Lung (tissue), 12 donors: ENCODE data around the gene PATJ. TPM values are rescaled to one million over a fixed set of nuclear protein-coding genes. Genes with fewer than 3 reads are reported as not detected.
"Not testable (repeated sequence)": the region's sequence is repeated elsewhere in the genome, so short reads cannot be mapped to it uniquely, and the experiment has no call there.

Experiments used
- ATAC-seq: fragments of 200-7000 bp; cut with Tn5 transposase; one replicate; pipeline ENCODE4 v1.9.1; 2020; ENCODE audit warnings: moderate number of reproducible peaks; ENCODE audit not compliant: insufficient read depth, low FRiP score
- DNase-seq, 3 donors: peaks; one replicate each; pipeline ENCODE4 v3.0.0-alpha.2; 2013 to 2017
- H3K27ac ChIP-seq, 2 donors: one replicate each; pipeline ENCODE4 v1.5.1; 2013; ENCODE audit warnings: mild to moderate bottlenecking in 2 of 2, moderate library complexity in 2 of 2, control low read depth in 1 of 2, inconsistent platforms in 1 of 2, low read depth in 1 of 2, low read length in 1 of 2
- H3K27me3 ChIP-seq, 3 donors: one replicate each; pipeline ENCODE4 v1.5.1; 2013; ENCODE audit warnings: low read length in 2 of 3; ENCODE audit not compliant: control insufficient read depth in 3 of 3, insufficient read depth in 3 of 3
- H3K36me3 ChIP-seq, 4 donors: one replicate each; pipeline ENCODE4 v1.5.1; 2013; ENCODE audit warnings: low read length in 4 of 4, mild to moderate bottlenecking in 1 of 4, moderate library complexity in 1 of 4; ENCODE audit not compliant: control insufficient read depth in 4 of 4, insufficient read depth in 4 of 4
- H3K4me1 ChIP-seq, 5 donors: one replicate each; pipeline ENCODE4 v1.5.1; 2013; ENCODE audit warnings: low read length in 5 of 5, mild to moderate bottlenecking in 2 of 5, moderate library complexity in 1 of 5; ENCODE audit not compliant: control insufficient read depth in 5 of 5, insufficient read depth in 5 of 5
- H3K4me3 ChIP-seq: one replicate; pipeline ENCODE4 v1.5.1; 2013; ENCODE audit warnings: mild to moderate bottlenecking, control low read depth, moderate library complexity
- H3K9ac ChIP-seq, 2 donors: one replicate each; pipeline ENCODE4 v1.5.1; 2013; ENCODE audit warnings: low read length in 2 of 2, control low read depth in 1 of 2; ENCODE audit not compliant: insufficient read depth in 1 of 2
- H3K9me3 ChIP-seq, 4 donors: one replicate each; pipeline ENCODE4 v1.5.1; 2013; ENCODE audit warnings: low read length in 3 of 4, mild to moderate bottlenecking in 1 of 4, moderate library complexity in 1 of 4; ENCODE audit not compliant: control insufficient read depth in 4 of 4, insufficient read depth in 3 of 4
- WGBS, 2 donors: extraction: QIAGEN DNeasy Blood & Tissue Kit; methylation state at CpG; one replicate each; pipeline ENCODE4 v1.1.7; 2013; 5-methylcytosine and 5-hydroxymethylcytosine counted together
- polyA plus RNA-seq, 2 donors: library from polyadenylated mRNA; stranded (reverse); fragments of 200-250 nt; gene quantifications; one replicate each; pipeline ENCODE4 v1.2.1, GENCODE V29; 2013
- total RNA-seq, 2 donors: library from RNA; depleted of rRNA in 1 of 2; stranded (reverse); fragments of >200 nt in 1 of 2; gene quantifications; one replicate each; pipeline ENCODE4 v1.2.1, GENCODE V29; 2014 to 2021
- TF ChIP-seq, protein P1 (sequence below): IDR thresholded peaks from 2 replicates; pipeline ENCODE4 v1.5.1; 2012; ENCODE audit warnings: mild to moderate bottlenecking; ENCODE audit errors: control extremely low read depth, extremely low read depth
- donor health status: control.
- donor health status: control.
- donor health status: Bipolar disorder and iron deficiency.
- donor health status: healthy.
- donor health status: DM: yes; HTN: yes; CAD: no.

Gene PATJ
- total and polyA plus RNA-seq, 4 donors, result 5.3 to 115 (median 26.8) TPM

- 0 to 3% methylated on average over 1 of the region's 1 CpG for WGBS, 2 donors
- ATAC-seq (no peak), DNase-seq (peak; percentile 49 to 77 (median 76))
- Histone ChIP-seq H3K27me3 (no peaks in the 10 kb centered on the region), H3K9ac (no peak overlapping the region), H3K9me3 (no peaks in the 10 kb centered on the region), H3K4me3 (no peak overlapping the region), H3K27ac (no peak overlapping the region), H3K4me1 (peaks cover 0 to 7% (median 0%) of the 10 kb centered on the region in 5 donors), H3K36me3 (peaks cover 0 to 3% (median 0%) of the 10 kb centered on the region in 4 donors)
- TF ChIP-seq, protein P1, sequence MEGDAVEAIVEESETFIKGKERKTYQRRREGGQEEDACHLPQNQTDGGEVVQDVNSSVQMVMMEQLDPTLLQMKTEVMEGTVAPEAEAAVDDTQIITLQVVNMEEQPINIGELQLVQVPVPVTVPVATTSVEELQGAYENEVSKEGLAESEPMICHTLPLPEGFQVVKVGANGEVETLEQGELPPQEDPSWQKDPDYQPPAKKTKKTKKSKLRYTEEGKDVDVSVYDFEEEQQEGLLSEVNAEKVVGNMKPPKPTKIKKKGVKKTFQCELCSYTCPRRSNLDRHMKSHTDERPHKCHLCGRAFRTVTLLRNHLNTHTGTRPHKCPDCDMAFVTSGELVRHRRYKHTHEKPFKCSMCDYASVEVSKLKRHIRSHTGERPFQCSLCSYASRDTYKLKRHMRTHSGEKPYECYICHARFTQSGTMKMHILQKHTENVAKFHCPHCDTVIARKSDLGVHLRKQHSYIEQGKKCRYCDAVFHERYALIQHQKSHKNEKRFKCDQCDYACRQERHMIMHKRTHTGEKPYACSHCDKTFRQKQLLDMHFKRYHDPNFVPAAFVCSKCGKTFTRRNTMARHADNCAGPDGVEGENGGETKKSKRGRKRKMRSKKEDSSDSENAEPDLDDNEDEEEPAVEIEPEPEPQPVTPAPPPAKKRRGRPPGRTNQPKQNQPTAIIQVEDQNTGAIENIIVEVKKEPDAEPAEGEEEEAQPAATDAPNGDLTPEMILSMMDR, result peak; percentile 30
Measured at GRCh38 chr1:62144238-62144831, 402.1 kb downstream of the PATJ start.

- no peak for DNase-seq
- no peak for ATAC-seq
- Histone ChIP-seq H3K27me3 (no peaks in the 10 kb centered on the region), H3K9ac (no peak overlapping the region), H3K4me3 (no peak overlapping the region), H3K27ac (no peak overlapping the region), H3K9me3 (no peaks in the 10 kb centered on the region), H3K4me1 (no peaks in the 10 kb centered on the region), H3K36me3 (peaks cover 0 to 4% (median 1%) of the 10 kb centered on the region in 4 donors)
- TF ChIP-seq, protein P1, result no peak
- 81 to 86% methylated on average over 6 of the region's 6 CpGs for WGBS, 2 donors
Measured at GRCh38 chr1:62159940-62160348, 417.7 kb downstream of the PATJ start.

- Histone ChIP-seq H3K36me3 (peaks cover 0 to 4% (median 1%) of the 10 kb centered on the region in 4 donors), H3K4me3 (no peak overlapping the region), H3K27me3 (no peaks in the 10 kb centered on the region), H3K4me1 (no peaks in the 10 kb centered on the region), H3K27ac (no peak overlapping the region), H3K9ac (no peak overlapping the region), H3K9me3 (no peaks in the 10 kb centered on the region)
- TF ChIP-seq, protein P1, result no peak
- ATAC-seq (no peak), DNase-seq (no peak)
- 90 to 97% methylated on average over 1 of the region's 1 CpG for WGBS, 2 donors
Measured at GRCh38 chr1:62161711-62162110, 419.4 kb downstream of the PATJ start.

DNA sequence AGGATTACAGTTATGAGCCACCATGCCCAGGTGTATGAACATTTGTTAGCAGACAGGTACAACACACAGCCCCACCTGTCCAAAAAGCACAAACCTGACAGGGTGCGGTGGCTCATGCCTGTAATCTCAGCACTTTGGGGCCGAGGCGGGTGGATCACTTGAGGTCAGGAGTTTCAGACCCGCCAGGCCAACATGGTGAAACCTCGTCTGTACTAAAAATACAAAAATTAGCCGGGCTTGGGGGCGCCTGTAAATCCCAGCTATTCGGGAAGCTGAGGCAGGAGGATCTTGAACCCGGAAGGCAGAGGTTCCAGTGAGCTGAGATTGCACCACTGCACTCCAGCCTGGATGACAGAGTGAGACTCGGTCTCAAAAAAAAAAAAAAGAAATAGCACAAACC is 428.1 kb downstream of the PATJ start:
- H3K4me3 ChIP-seq, H3K9ac ChIP-seq, DNase-seq, H3K9me3 ChIP-seq, H3K27ac ChIP-seq, ATAC-seq, H3K4me1 ChIP-seq, H3K36me3 ChIP-seq, H3K27me3 ChIP-seq: not testable (repeated sequence)
- 65 to 87% methylated on average over 10 of the region's 10 CpGs for WGBS, 2 donors
